GM18498 (cell line): ENCODE data around the gene ACAD8.

ENCODE experiments used
- ATAC-seq: cut with Tn5 transposase; IDR thresholded peaks from one replicate; pipeline ENCODE4 v1.9.1; 2021; ENCODE audit warnings: mild to moderate bottlenecking, moderate library complexity; ENCODE audit not compliant: unreplicated experiment

Gene ACAD8

DNA sequence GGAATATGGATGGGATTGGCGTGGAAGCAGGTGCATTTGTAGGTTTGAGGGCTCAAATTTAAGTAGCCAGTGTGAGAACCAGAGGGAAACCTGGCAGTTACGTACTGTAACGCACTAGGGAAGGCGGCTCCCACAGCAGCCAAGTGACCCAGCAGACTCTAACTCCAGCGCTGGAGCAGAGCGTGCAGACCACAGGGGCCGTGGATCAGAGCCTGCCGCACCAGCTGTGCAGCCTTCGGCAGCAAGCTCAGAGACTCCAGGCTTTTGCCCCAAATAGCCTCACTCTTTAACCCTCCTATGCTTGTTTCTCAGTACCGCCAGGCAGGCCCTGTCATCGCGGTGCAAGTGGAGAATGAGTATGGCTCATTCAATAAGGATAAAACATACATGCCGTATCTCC lies 35.1 kb downstream of the ACAD8 start:
- no peak for ATAC-seq

DNA sequence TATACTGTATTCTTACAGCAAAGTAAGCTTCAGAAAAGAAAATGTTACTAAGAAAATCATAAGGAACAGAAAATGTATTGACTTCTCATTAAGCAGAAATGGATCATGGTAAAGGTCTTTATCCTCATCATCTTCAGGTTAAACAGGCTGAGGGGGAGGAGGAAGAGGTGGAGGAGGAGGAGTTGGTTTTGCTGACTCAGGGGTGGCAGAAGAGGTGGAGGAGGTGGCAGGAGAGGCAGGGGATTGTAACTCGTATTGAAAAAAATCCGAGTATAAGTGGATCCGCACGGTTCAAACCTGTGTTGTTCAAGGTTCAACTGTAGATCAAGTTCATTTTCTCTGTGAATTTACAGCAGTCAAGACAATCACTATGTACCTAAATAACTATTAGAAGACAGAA lies 35.8 kb downstream of the ACAD8 start:
- ATAC-seq, result no peak

DNA sequence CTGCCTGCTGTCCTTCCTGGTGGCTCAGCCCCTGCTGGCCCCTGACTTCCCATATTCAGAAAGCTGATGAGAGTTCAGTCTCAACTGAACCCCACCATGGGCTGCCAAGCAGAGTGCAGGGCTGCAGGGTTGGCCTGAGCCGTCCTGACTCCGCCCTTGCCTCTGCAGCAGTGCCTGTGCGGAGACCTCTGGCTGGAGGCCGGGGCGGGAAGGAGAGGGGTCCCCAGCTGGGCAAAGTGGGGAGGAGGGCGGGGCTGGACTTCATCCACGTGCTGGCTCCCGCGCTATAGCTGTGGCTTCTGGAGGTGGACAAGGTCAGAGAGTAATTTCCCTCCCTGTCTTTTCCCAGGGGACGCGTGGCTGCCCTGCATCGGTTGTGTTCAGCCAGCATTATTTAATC lies 36.4 kb downstream of the ACAD8 start:
- no peak for ATAC-seq

DNA sequence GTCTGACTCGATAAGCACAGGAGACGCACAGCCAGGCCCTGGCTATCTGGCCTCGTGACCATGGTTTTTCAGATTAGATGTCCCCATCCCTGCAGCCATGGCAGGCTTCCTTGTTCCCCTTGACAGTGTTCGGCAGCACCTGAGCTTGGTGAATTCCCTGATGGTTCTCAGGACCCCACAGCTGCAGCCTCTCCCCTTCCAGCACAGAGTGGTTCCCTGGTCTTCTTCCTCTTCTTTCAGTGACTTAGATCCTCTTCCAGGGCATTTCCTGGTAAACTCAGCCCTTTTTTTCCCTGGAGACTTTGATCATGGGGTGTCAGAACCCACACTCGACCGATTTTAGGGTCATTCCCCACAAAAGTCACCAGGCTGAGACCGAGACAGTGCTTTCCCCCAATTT lies 37.3 kb downstream of the ACAD8 start:
- ATAC-seq, result no peak

DNA sequence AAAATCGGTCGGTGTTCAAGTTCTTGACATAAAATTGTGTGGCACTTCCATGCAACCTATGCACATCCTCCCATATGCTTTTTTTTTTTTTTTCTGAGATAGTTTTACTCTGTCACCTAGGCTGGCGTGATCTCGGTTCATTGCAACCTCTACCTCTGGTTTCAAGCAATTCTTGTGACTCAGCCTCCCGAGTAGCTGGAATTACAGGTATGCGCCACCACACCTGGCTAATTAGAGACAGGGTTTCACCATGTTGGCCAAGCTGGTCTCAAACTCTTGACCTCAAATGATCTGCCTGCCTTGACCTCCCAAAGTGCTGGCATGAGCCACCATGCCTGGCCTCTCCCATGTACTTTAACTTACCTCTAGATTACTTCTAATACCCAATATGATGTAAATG lies 37.8 kb downstream of the ACAD8 start:
- ATAC-seq, result no peak

DNA sequence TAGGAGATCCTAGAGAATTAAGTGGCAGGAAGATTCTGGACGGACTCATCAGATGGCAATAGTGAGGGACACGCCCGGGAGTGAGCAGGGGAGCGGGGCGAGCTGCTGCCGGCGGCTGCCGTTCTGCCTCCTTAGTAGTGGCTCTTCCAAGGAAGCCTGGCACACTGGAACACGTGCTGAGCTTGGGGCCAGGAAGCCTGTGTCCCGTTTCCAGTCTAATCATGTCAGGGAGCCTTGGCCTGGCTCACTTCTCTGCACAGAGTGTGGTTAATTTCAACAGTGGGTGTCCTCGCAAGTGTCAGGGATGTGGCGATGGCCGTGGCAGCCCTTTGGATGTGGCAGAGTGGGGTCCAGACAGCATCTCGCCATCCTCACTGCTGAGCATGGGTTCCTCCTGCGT lies 39.3 kb downstream of the ACAD8 start:
- no peak for ATAC-seq

DNA sequence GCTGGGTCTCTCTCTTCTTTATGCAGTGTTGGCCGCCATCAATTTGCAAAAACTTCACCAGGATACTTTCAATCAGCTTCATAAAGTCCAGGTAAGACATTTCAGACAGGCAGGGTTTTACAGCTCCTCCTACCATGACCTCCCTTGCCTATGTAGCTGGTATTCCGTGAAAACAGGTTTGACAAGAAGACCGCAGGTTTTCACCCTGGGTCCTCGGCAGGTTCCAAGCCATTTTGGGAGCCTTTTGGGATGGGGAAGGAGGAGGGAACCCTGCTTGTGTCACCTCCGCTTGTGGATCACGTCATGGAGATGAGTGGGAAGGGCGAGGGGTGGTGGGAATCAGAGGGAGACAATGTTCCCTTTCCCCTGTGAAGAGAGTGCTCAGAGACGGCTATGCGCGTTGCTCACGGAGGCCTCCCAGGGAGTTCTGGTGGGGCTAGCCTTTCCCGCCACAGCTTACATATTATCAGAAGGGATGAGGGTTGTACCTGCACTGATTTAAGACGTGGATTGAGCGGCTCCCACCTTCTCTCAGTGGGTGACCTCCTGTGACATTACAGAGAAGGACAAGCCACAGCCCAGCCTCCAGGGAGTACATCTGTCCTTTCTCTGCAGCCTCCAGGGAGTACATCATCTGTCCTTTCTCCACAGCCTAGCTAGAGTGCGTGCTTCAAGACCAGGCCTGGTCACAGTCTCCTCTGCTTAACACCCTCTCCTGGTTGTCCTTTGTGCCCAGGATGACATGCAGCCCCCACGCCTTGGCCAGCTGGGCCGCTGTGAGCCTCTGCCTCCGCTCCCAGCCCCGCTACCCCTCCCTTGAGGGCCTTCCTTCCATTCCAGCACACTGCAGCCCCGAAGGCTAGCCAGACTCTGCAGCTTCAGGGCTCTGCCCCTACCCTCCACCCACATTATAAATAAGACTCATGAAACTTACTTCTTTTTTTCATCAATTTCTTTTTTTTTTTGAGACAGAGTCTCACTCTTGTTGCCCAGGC lies 40.0 kb downstream of the ACAD8 start:
- no peak for ATAC-seq

DNA sequence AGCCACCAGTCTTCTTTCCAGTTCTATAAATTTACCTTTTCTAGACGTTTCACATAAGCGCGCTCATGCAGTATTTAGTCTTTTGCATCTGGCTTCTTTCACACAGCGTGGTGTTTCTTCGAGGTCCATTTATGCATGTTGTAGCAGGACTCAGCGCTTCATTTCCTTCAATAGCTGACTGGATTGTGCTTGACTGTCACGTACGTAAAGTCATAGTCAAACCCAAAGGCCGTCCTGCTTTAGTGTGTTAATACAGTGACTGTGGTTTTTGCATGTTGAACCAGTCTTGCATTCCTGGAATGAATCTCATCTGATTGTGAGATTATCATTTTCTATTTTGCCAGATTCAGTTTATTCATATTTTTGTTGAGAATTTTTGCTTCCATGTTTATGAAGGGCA lies 41.3 kb downstream of the ACAD8 start:
- no peak for ATAC-seq

DNA sequence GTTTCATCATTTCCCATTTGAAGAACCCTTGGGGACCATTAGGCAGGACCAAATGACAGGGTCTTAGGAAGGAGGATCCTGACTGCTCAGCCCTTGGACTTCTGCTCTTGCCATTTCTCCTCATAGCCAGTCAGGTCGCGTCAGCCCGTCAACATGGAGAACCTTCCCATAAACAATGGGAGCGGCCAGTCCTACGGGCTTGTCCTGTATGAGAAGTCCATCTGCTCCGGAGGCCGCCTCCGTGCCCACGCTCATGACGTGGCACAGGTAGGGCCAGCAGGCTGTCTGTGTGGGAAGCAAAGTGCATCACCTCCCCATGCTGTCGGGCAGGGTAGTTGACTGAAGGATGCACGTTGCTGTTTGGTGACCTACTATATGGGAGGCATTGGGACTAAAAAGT lies 58.9 kb downstream of the ACAD8 start:
- ATAC-seq, result no peak

DNA sequence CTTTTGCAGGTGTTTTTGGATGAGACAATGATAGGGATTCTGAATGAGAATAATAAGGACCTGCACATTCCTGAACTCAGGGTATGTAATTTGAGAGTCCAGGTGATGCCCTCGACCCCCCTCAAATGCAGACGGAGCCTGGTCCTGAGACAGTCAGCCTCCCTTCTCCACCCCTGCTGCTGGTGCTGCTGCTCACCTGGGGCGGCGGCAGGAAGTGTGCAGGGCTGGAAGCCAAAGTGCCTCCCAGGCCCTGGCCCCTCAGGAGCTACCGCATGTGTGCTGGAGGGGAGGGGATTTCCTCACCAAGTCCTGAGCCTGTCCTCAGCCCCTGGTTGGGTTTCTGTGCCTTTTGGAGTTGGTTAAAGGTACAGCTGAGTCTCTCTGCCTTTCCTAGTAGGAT lies 59.4 kb downstream of the ACAD8 start:
- ATAC-seq, result no peak

DNA sequence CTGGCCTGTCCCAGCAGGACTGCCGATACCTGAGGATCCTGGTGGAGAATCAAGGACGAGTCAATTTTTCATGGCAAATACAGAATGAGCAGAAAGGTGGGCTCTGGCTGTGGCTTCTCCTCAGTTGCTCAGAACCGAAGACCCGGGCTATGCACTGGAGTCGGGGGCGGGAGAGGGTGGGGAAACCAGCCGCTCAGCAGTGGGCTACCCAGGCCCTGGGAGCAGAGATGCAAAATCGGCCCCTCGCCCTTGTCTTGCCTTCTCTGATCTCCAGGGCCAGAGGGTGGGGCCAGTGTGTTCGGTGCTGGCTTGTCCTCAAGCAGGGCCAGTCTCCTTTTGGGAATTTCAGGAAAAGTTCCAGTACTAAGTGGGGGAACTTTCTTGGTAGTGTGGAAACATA lies 60.0 kb downstream of the ACAD8 start:
- ATAC-seq, result no peak

DNA sequence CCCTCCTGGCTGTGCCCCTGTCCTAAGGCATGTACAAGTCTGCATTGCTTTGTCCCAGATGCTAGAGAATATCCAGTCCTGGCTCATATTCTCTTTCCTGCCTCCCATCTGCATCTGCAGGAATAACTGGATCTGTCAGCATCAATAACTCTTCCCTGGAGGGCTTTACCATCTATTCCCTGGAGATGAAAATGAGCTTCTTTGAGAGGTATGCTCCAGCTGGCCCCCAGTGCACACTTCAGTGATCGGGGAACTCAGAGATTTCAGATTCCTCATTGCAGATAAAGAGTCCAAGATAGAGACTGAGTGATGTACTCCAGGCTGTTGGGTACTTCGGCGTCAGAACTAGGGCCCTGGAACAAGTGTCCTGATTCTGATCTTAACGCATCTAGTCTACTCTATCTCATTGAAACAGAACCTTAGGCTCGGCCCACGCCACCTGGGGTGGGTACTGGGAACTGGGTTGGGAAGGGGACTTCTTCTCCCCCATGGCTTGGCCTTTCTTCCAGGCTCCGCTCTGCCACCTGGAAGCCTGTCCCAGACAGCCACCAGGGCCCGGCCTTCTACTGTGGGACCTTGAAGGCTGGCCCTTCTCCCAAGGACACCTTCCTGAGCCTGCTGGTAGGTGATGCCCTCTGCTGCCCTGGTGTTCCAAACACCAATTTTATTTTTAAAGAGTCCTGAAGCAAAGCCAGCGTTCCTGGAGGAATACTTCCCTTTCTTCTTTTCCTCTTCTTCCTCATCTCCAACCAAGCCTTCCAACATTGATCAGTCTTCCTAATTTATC lies 60.6 kb downstream of the ACAD8 start:
- no peak for ATAC-seq
